K562 (cell line): ENCODE measurements around the gene BDNF. TPM values are rescaled to one million over a fixed set of nuclear protein-coding genes. Genes with fewer than 3 reads are reported as not detected.

Source experiments
- ATAC-seq: fragments of 200-7000 bp; cut with Tn5 transposase; 3 replicates; pipeline ENCODE4 v1.9.1; 2020; ENCODE audit warnings: moderate library complexity
- BruUV-seq: library from RNA; stranded (reverse); fragments of 400-500 nt; replicated peaks from 2 replicates; lab custom pipeline; 2021; lab: Mats Ljungman, UMichigan
- CTCF ChIA-PET: fragments of 300-600 bp; formaldehyde crosslinking; extraction: SDS; loops from one replicate; lab custom pipeline; 2021; ENCODE audit warnings: low intra/inter-chr PET ratio; lab: Yijun Ruan, JAX
- POLR2A ChIA-PET: fragments of 300-600, 350-650 bp; sonication (Branson Sonifier 250); formaldehyde crosslinking; extraction: SDS; loops from one replicate; lab custom pipeline; 2021; ENCODE audit warnings: antibody characterized with exemption, inconsistent platforms; lab: Yijun Ruan, JAX
- DNase-seq, 4 experiments: peaks; one replicate each; pipeline versions ENCODE4 v3.0.0 to v3.0.0-alpha.2; 2011 to 2018; ENCODE audit warnings: low spot score in 3 of 4, mixed read lengths in 3 of 4; ENCODE audit errors: extremely low read depth in 1 of 4
- FAIRE-seq: peaks from 2 replicates; lab custom pipeline; 2011; peaks lifted over from hg19 to GRCh38; lab: Jason Lieb, UNC
- H2AFZ ChIP-seq: 2 replicates; pipeline ENCODE4 v1.6.0; 2011; ENCODE audit warnings: low read depth, low read length, control low read depth, inconsistent platforms
- H3K27ac ChIP-seq: fragments of 200-600 bp; 3 replicates; pipeline ENCODE4 v1.8.0; 2011; ENCODE audit warnings: low read depth, mild to moderate bottlenecking, control low read depth, inconsistent platforms, low read length, moderate library complexity, mixed read lengths; ENCODE audit errors: extremely low read depth
- H3K27me3 ChIP-seq, 2 experiments: fragments of 300-600 bp in 1 of 2; 2 replicates in 1 of 2; 3 replicates in 1 of 2; pipeline versions ENCODE4 v1.6.0 to v1.8.0; 2011; ENCODE audit warnings: inconsistent platforms in 2 of 2, low read length in 2 of 2, mild to moderate bottlenecking in 1 of 2, mixed read lengths in 1 of 2, moderate library complexity in 1 of 2; ENCODE audit not compliant: control insufficient read depth in 2 of 2, insufficient read depth in 2 of 2
- H3K36me3 ChIP-seq: fragments of 300-600 bp; 3 replicates; pipeline ENCODE4 v1.8.0; 2011; ENCODE audit warnings: mild to moderate bottlenecking, low read length, inconsistent platforms; ENCODE audit not compliant: control insufficient read depth, insufficient read depth
- H3K4me1 ChIP-seq, 2 experiments: fragments of 200-600 bp in 1 of 2; replicated peaks in 1 of 2; 2 replicates in 1 of 2; 3 replicates in 1 of 2; pipeline versions ENCODE4 v1.5.1 to v1.8.0; 2011; ENCODE audit warnings: inconsistent platforms in 2 of 2, low read length in 2 of 2, mild to moderate bottlenecking in 1 of 2, mixed read lengths in 1 of 2, moderate library complexity in 1 of 2; ENCODE audit not compliant: control insufficient read depth in 2 of 2, insufficient read depth in 2 of 2
- H3K4me2 ChIP-seq: 2 replicates; pipeline ENCODE4 v1.6.1; 2011; ENCODE audit warnings: low read length, control low read depth, inconsistent platforms, mixed read lengths; ENCODE audit not compliant: insufficient read depth
- H3K4me3 ChIP-seq: fragments of 200-600 bp; sonication (generic), shearing (Covaris generic); 2 replicates; pipeline ENCODE4 v1.5.1; 2016; ENCODE audit warnings: control low read depth, inconsistent platforms
- H3K79me2 ChIP-seq: fragments of 200-600 bp; 3 replicates; pipeline ENCODE4 v1.8.0; 2011; ENCODE audit warnings: low read length, inconsistent platforms; ENCODE audit not compliant: control insufficient read depth, insufficient read depth
- H3K9ac ChIP-seq, 2 experiments: 2 replicates each; pipeline versions ENCODE4 v1.6.0 to v1.6.1; 2011; ENCODE audit warnings: low read depth in 2 of 2, low read length in 2 of 2, control low read depth in 1 of 2, inconsistent platforms in 1 of 2, mild to moderate bottlenecking in 1 of 2, mixed read lengths in 1 of 2; ENCODE audit not compliant: insufficient read depth in 1 of 2
- H3K9me1 ChIP-seq: one replicate; pipeline ENCODE4 v1.6.0; 2011; ENCODE audit warnings: inconsistent platforms, mild to moderate bottlenecking, low read length, moderate library complexity; ENCODE audit not compliant: control insufficient read depth, insufficient read depth
- H3K9me3 ChIP-seq: replicated peaks from 2 replicates; pipeline ENCODE4 v1.5.1; 2011; ENCODE audit warnings: low read depth, low read length, inconsistent platforms; ENCODE audit not compliant: control insufficient read depth, insufficient read depth
- H4K20me1 ChIP-seq: replicated peaks from 2 replicates; pipeline ENCODE4 v1.6.1; 2011; ENCODE audit warnings: low read length, inconsistent platforms, mixed read lengths; ENCODE audit not compliant: control insufficient read depth, insufficient read depth
- RFX1 ChIP-seq: fragments of 450-650 bp; IDR thresholded peaks from 2 replicates; pipeline ENCODE4 v1.6.1; 2016; ENCODE audit warnings: mild to moderate bottlenecking, moderate library complexity
- XRCC3 ChIP-seq: fragments of 450-650 bp; IDR thresholded peaks from 2 replicates; pipeline ENCODE4 v1.6.1; 2017; ENCODE audit warnings: mild to moderate bottlenecking, moderate library complexity
- ZBTB49 ChIP-seq: sonication (generic); formaldehyde crosslinking; IDR thresholded peaks from 2 replicates; pipeline ENCODE4 v1.8.0; 2022; ENCODE audit warnings: missing genetic modification reagents, mild to moderate bottlenecking, borderline replicate concordance
- ZNF696 ChIP-seq: fragments of 250-450 bp; sonication (Bioruptor Pico); conservative IDR thresholded peaks from 2 replicates; pipeline ENCODE4 v1.4.0; 2020; ENCODE audit warnings: mild to moderate bottlenecking, moderate library complexity
- WGBS: fragments of 100-300 bp; shearing (Covaris generic); methylation state at CpG from one replicate; pipeline ENCODE4 v1.1.6; 2016; ENCODE audit warnings: low coverage, mixed read lengths; ENCODE audit not compliant: insufficient coverage; ENCODE audit errors: missing lambda C conversion rate; 5-methylcytosine and 5-hydroxymethylcytosine counted together
- in situ Hi-C: fragments of 300-500 bp; cut with MboI; formaldehyde crosslinking; loops from 4 replicates; pipeline ENCODE4 v1.15.0; 2018; ENCODE audit warnings: inconsistent platforms, mixed read lengths
- intact Hi-C: fragments of 100-400 bp; cut with micrococcal nuclease; formaldehyde crosslinking; loops from 2 replicates; pipeline ENCODE4 v1.14.2; 2022
- polyA plus RNA-seq, 8 experiments: library from polyadenylated mRNA; depleted of rRNA in 4 of 8; stranded (reverse) in 5 of 8; unstranded in 3 of 8; fragments of >200 nt; fragmentation: Nextera tagmentation in 2 of 8; fragmentation: Illumina TruSeq in 1 of 8; extraction: Ambion mirVana in 2 of 8; extraction: Trizol in 1 of 8; gene quantifications; 2 replicates each; pipeline versions ENCODE4 v1.2.1 to v1.2.3, GENCODE V29; 2011 to 2014; ENCODE audit warnings: inconsistent platforms in 1 of 8, missing spikeins in 1 of 8
- total RNA-seq, 7 experiments: library from RNA; depleted of rRNA in 6 of 7; stranded (reverse); fragments of >200 nt in 6 of 7; fragmentation: Illumina TruSeq in 2 of 7; extraction: Trizol in 2 of 7; gene quantifications; 2 replicates each; pipeline versions ENCODE4 v1.2.1 to v1.2.3, GENCODE V29; 2011 to 2021; ENCODE audit warnings: low replicate concordance in 1 of 7

BDNF gene
- total and polyA plus RNA-seq, 9 of the 15 experiments (the other 6 are each of a cell fraction or from before 2014, with no cell fraction given), result 0.04 TPM; not detected in 8

- no peak overlapping the region for H3K4me2 ChIP-seq
- no peak overlapping the region for H2AFZ ChIP-seq
- no peaks in the 10 kb centered on the region for H3K9me3 ChIP-seq
- FAIRE-seq (no peak), ATAC-seq (no peak), DNase-seq (no peak)
- CTCF ChIA-PET, result no interaction called here
- intact Hi-C loops (no loop called here), in situ Hi-C loops (no loop called here)
- H3K79me2 ChIP-seq, result no peaks in the 10 kb centered on the region
- no peak overlapping the region for H3K4me3 ChIP-seq
- no peak for TF ChIP-seq RFX1
- TF ChIP-seq ZBTB49 (CRISPR knock-in tag), result no peak
- no peak overlapping the region for H3K27ac ChIP-seq
- H4K20me1 ChIP-seq, result no peaks in the 10 kb centered on the region
- POLR2A ChIA-PET, result no interaction called here
- H3K4me1 ChIP-seq, result no peaks in the 10 kb centered on the region
- BruUV-seq, result no TSS peak
- no peak overlapping the region for H3K9ac ChIP-seq
- H3K36me3 ChIP-seq, result no peaks in the 10 kb centered on the region
- no peaks in the 10 kb centered on the region for H3K9me1 ChIP-seq
- no peaks in the 10 kb centered on the region for H3K27me3 ChIP-seq
Measured at GRCh38 chr11:27651711-27652110, 48.5 kb downstream of the BDNF start.

- POLR2A ChIA-PET, result no interaction called here
- intact Hi-C loops, result no loop called here
- BruUV-seq, result no TSS peak
Measured at GRCh38 chr11:27650988-27651387, 49.3 kb downstream of the BDNF start.

More at GRCh38 chr11:27650988-27651387, 49.3 kb downstream of the BDNF start:
- no peak for FAIRE-seq
- WGBS, result 2% methylated on average over 4 of the region's 4 CpGs
- CTCF ChIA-PET, result no interaction called here
- no peak overlapping the region for H3K27ac ChIP-seq
- H3K4me3 ChIP-seq, result no peak overlapping the region
- no peaks in the 10 kb centered on the region for H3K4me1 ChIP-seq
- DNase-seq, result no peak
- no peaks in the 10 kb centered on the region for H3K79me2 ChIP-seq
- in situ Hi-C loops, result no loop called here
- no peak overlapping the region for H3K4me2 ChIP-seq
- H4K20me1 ChIP-seq, result no peaks in the 10 kb centered on the region
- no peak overlapping the region for H2AFZ ChIP-seq
- no peaks in the 10 kb centered on the region for H3K9me3 ChIP-seq
- TF ChIP-seq XRCC3 (no peak), ZBTB49 (CRISPR knock-in tag) (no peak), ZNF696 (no peak)
- H3K27me3 ChIP-seq, result no peaks in the 10 kb centered on the region; a peak in 1 of 5 replicates
- no peak for ATAC-seq
- no peaks in the 10 kb centered on the region for H3K9me1 ChIP-seq
- no peak overlapping the region for H3K9ac ChIP-seq
- H3K36me3 ChIP-seq, result no peaks in the 10 kb centered on the region
